ENCODE results near the gene IWS1.

DNA sequence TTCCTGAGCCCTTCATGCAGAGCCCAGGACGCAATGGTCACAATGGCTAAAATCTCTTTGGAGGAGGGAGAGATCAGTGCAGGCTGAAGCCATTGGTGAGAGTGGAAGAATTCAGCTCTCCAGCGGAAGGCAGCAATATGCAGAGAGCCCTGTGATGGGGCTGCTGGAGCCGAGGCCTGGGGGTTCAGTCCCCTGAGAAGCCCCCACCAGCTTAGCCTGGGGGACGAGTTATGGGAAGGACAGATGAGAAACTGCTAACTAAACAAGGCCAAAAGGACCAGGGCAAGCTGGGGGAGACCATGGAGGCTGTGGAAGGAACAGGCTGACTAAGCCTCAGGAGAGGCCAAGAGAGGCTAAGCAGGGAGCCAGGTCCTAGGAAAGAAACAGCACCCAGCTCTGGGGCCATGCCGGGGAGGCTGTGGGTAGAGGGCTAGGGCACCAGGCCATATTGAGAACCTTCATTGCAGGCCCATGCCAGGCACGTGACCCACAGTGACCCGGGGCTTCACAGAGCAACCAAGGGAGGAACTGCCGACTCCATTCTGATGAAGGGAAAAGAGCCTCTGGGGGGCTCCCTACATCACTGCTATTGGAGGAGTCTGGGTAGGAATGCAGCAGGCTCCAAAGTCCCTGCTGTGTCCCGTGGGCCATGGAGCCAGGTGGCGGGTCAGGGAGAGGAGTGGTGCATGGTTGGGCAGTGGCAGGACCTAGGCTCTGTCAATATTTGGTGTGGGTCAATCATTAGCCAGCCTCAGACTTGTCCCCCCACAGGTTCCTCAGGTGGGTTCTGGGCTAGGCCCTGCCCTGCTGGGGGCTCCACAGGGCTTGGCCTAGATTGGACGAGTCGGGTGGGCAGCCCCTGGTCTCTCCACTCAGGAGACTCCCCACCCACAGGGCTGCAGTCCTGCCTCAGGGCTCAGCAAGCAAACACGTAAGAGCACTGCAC is 88.2 kb downstream of the IWS1 start:
- TF ChIP-seq EZH2 (IDR thresholded peaks at IDR 0.05; ENCODE audit: borderline replicate concordance, low read length) = no peak
- TF ChIP-seq, protein P1, sequence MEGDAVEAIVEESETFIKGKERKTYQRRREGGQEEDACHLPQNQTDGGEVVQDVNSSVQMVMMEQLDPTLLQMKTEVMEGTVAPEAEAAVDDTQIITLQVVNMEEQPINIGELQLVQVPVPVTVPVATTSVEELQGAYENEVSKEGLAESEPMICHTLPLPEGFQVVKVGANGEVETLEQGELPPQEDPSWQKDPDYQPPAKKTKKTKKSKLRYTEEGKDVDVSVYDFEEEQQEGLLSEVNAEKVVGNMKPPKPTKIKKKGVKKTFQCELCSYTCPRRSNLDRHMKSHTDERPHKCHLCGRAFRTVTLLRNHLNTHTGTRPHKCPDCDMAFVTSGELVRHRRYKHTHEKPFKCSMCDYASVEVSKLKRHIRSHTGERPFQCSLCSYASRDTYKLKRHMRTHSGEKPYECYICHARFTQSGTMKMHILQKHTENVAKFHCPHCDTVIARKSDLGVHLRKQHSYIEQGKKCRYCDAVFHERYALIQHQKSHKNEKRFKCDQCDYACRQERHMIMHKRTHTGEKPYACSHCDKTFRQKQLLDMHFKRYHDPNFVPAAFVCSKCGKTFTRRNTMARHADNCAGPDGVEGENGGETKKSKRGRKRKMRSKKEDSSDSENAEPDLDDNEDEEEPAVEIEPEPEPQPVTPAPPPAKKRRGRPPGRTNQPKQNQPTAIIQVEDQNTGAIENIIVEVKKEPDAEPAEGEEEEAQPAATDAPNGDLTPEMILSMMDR (conservative IDR thresholded peaks at IDR 0.05 in 1 of 2, IDR thresholded peaks at IDR 0.05 in 1 of 2; ENCODE audit: extremely low read depth in 1 of 2, insufficient read depth in 1 of 2, low read depth in 1 of 2, low read length in 2 of 2) = no peak
